LNCAP (cell line): Measurements from ENCODE around the gene MACROH2A2.
A peak's percentile ranks its signal among the peaks of the same experiment; 100 is the strongest.

Experiments
- TF ChIP-seq, protein P1 (sequence below): fragments of 450-650 bp; IDR thresholded peaks from 2 replicates; pipeline ENCODE4 v1.5.1; 2017; ENCODE audit warnings: mild to moderate bottlenecking

The MACROH2A2 gene

DNA sequence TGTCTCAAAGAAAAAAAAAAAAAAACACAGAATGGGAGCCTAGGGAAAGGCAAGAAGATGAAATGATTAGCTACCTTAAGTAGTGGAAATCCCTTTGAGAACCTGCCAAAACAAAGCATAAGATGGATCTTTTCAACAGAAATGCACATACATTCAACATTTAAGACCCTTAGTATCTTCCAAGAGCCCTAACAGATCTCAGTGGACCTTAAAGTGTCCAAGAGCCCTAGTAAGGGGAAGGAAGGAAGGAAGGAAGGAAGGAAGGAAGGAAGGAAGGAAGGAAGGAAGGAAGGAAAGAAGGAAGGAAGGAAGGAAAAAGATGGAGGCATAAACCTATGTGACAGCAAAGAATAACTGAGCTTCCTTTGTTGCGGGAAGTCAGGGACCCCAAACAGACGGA is 11.6 kb upstream of the MACROH2A2 start:
- TF ChIP-seq, protein P1, sequence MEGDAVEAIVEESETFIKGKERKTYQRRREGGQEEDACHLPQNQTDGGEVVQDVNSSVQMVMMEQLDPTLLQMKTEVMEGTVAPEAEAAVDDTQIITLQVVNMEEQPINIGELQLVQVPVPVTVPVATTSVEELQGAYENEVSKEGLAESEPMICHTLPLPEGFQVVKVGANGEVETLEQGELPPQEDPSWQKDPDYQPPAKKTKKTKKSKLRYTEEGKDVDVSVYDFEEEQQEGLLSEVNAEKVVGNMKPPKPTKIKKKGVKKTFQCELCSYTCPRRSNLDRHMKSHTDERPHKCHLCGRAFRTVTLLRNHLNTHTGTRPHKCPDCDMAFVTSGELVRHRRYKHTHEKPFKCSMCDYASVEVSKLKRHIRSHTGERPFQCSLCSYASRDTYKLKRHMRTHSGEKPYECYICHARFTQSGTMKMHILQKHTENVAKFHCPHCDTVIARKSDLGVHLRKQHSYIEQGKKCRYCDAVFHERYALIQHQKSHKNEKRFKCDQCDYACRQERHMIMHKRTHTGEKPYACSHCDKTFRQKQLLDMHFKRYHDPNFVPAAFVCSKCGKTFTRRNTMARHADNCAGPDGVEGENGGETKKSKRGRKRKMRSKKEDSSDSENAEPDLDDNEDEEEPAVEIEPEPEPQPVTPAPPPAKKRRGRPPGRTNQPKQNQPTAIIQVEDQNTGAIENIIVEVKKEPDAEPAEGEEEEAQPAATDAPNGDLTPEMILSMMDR: no peak

DNA sequence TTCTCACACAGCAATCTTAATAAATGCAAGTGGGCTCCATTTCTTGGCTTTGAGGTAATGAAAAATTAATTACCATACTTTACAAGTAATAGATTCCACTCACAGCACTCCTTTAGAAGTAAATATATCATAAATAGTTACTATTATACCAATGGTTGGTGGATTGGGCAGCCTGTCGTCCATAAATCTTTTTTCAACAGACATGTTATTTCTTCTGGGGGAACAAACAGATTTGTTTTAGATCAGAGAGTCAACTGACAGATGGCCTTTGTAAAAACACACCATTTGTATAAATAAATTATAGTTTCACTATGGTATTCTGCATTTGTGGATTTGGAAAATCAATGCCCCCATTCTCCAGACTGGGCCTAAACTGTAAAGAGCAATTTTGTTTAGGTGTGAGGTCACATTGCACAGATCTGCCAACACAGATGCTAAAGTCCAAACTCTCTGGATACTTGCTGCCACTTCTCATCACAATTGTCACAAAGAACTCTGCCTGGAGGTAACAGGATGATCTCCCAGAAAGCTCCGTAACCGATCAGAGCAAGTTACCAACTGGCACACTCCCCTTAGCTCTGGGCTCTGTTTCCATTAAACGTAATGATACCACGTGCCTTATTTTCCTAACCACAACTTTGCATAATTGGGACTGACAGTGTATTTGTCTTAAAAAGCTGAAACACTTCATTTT is 4.5 kb upstream of the MACROH2A2 start:
- TF ChIP-seq, protein P1: no peak

DNA sequence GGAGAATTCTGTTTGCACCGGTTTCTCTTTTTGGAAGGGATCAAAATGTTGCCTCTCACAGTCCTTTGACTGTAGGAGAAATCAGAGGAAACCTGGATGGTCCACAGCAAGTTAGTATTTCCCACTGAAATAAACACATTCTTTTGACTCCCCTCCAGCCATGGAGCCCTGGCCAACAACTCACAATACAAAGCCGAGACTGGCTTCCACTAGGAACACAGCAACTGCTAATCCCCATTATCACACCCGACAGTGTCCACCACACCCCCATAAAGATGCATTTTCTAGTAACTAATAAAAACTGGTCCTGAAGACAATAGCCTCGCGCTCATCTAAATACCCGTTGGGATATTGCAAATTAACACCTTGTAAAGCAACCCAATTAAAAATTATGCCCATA is 798 bp upstream of the MACROH2A2 start:
- TF ChIP-seq, protein P1: no peak

DNA sequence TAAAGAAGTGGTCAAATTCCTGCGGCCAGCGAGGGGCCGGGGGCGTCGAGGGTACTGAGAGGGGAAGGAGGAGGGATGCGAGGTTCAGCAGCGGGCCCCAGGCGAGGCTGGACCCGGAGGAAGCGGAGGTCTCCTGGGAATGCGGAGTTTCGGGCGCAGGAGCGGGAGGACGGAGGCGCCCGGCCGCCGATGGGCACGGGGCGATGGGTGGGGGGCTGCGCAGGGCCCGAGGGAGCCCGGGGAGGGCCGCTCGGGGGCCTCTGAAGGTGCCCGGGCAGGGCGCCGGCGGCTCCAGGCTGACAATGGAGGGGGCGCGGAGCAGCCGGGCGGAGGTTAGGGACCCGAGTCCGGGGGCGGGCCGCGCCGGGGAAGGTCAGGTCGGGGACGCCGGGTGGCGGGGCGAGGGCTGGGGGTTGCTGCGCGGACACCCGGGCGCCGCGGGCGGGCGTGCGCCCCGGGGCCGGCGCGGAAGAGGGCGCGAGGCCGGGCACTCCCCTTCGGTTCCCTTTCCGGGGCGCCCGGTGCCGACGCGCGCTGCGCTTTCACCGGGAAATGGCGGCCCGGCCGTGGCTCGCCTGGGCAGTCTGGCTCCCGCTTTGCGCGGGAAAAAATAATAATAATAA is 683 bp downstream of the MACROH2A2 start:
- TF ChIP-seq, protein P1: no peak

DNA sequence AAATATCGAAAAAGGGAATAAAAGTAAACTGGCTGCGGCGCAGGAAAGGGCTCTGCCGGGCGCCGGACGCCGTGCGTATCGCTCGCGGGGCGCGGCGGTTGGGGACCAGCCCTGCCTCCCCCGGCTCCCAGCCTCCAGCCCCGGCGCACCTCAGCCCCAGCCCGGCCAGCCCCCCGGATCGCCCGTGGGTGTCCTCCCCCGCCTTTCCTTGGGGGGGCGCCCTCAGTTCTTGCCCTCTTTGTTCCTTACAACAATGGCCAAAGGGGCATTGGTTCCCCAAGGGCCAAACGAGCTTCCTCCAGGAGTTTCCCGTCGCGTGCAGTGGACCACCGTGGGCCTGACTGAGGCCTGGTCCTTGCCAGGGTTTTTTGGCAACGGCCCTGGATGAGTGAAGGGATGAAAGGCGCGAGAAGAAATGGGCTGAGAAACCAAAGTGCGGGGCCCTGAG is 1.2 kb downstream of the MACROH2A2 start:
- TF ChIP-seq, protein P1: peak; percentile 45; the same call in 1 of the 2 replicates

DNA sequence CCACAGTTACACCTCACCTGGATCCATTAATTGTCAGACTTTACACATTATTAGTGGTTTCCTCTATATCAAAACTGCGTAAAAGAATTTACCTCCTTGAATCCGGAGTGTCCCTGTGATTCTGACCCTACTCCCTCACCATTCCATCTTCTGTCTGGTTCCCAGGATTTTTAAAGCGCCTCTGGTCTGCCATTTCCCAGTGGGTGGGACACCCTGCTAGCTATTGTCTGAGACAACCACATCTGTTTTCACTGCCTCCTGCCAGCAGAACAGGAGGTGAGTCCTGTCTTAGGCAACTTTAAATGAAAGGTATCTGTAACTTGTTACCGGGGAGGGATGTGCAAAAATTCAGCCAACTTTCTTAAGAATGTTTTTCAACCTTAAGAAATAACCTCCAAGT is 2.3 kb downstream of the MACROH2A2 start:
- TF ChIP-seq, protein P1: no peak

DNA sequence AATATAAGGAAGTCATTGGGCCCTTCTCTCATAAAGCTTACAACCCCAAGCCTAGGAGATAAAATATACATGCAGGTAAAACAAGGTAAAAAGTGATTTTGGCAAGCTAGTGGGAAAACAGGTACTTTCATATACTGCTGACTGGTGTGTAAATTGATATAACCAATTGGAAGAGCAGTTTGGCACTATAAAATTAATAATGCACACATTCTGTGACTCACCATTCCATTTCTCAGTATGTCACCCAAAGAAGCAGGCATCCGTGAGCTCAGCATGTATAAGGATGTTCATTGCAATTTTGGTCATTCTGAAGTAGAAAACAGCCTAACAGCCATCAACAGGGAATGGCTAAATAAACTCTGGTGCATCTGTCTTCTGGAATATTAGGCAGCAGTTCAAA is 2.9 kb downstream of the MACROH2A2 start:
- TF ChIP-seq, protein P1: no peak
